Endothelial cell of hepatic sinusoid (primary cell): ENCODE measurements around the gene CIDEC.
"Not testable (repeated sequence)": the region's sequence is repeated elsewhere in the genome, so short reads cannot be mapped to it uniquely, and the experiment has no call there.

Source experiments
- in situ Hi-C: cut with HindIII; loops from 2 replicates; pipeline ENCODE4 v1.10.0; 2017; ENCODE audit warnings: low sequenced_read_pairs

Gene CIDEC

DNA sequence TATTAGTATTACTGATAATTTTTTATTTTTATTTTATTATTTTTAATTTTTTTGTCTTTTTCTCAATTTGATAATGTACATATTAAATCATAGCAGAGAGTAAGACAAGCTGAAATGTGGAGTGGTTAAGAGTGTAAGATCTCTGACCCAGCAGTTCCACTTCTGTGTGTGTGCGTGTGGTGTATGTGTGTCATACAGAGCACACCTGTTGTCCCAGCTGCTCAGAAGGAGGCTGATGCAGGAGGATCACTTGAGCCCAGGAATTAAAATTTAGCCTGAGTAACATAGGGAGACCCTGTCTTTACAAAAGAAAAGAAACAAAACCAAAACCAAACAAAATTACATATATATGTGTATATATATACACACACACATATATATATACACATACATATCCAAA, 1.4 kb upstream of the CIDEC start:
- in situ Hi-C loops: no loop called here

DNA sequence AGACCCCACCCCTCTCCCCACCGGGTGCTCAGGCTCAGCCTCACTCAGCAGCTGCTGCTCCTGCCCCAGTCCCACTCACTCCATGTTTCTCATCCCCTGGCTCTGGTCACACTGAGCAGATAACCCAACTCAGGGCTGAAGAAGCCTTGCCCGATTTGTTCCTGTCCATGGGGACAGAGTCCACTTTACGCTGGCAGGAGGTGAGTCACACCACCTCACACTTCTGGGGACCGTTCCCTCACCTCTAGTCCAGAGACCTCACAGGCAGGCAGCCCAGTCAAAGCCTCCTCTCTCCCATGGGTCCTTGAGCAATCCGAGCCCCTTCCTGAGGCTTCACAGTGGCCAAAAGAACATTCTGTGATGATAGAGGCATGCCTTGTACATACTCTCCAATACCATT, 1.4 kb downstream of the CIDEC start:
- in situ Hi-C loops: no loop called here

DNA sequence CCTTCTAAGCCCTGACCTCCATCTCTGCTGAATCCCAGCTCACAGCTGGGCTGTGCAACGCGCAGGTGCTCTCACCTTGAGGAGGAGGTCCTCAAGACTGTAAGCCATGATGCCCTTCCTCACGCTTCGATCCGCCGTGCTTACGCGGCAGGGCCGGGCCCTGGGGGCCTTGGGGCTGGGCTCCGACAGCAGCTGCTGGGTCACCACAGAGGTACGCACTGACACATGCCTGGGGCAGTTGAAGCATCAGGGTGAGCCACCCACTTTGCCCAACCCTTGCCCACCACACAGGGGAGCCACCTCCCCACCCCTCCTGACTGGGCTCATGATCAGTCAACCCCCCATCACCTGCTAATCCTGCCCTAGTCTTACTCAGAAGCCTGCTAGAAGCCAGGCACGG, 3.1 kb downstream of the CIDEC start:
- in situ Hi-C loops: no loop called here

DNA sequence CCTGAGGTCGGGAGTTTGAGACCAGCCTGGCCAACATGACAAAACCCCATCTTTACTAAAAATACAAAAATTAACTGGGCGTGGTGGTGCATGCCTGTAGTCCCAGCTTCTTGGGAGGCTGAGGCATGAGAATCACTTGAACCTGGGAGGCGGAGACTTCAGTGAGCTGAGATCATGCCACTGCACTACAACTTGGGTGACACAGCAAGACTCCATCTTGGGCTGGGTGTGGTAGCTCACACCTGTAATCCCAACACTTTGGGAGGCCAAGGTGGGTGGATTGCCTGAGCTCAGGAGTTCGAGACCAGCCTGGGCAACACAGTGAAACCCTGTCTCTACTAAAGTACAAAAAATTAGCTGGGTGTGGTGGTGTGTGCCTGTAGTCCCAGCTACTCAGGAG, 3.8 kb downstream of the CIDEC start:
- in situ Hi-C loops: not testable (repeated sequence)

- in situ Hi-C loops: no loop called here
Measured at GRCh38 chr3:9875448-9875847, 4.6 kb downstream of the CIDEC start.

GRCh38 chr3:9872067-9872466, 8.0 kb downstream of the CIDEC start:
- in situ Hi-C loops: not testable (repeated sequence)

GRCh38 chr3:9870978-9871377, 9.1 kb downstream of the CIDEC start:
- in situ Hi-C loops: no loop called here

GRCh38 chr3:9869955-9870354, 10.1 kb downstream of the CIDEC start:
- in situ Hi-C loops: no loop called here

DNA sequence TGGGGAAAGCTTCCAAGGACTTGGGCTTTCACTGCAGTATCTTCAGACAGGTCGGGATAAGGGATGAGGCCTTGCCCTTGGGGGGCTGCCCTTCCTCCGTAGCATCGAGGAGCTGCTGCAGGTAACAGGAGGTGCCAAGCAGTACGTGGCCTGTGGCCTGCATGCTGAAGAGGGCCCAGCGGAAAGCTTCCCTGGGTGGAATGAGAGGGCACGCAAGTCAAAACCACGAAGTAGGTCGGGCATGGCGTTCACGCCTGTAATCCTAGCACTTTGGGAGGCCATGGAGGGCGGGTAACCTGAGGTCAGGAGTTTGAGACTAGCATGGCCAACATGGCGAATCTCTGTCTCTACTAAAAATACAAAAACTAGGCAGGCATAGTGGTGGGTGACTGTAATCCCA, 12.9 kb downstream of the CIDEC start:
- in situ Hi-C loops: no loop called here

GRCh38 chr3:9866639-9867038, 13.4 kb downstream of the CIDEC start:
- in situ Hi-C loops: no loop called here

DNA sequence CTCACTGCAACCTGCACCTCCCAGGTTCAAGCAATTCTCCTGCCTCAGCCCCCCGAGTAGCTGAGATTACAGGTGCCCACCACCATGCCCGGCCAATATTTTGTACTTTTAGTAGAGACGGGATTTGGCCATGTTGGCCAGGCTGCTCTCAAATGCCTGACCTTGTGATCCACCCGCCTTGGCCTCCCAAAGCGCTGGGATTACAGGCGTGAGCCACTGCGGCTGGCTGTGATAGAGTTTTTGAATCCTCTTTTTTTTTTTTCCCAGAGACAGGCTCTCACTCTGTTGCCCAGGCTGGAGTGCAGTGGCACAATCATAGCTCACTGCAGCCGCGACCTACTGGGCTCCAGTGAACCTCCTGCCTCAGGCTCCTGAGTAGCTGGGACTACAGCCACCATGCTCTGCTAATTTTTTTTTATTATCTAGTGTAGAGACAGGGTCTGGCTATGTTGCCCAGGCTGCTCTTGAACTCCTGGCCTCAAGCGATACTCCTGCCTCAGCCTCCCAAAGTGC, 14.9 kb downstream of the CIDEC start:
- in situ Hi-C loops: not testable (repeated sequence)

DNA sequence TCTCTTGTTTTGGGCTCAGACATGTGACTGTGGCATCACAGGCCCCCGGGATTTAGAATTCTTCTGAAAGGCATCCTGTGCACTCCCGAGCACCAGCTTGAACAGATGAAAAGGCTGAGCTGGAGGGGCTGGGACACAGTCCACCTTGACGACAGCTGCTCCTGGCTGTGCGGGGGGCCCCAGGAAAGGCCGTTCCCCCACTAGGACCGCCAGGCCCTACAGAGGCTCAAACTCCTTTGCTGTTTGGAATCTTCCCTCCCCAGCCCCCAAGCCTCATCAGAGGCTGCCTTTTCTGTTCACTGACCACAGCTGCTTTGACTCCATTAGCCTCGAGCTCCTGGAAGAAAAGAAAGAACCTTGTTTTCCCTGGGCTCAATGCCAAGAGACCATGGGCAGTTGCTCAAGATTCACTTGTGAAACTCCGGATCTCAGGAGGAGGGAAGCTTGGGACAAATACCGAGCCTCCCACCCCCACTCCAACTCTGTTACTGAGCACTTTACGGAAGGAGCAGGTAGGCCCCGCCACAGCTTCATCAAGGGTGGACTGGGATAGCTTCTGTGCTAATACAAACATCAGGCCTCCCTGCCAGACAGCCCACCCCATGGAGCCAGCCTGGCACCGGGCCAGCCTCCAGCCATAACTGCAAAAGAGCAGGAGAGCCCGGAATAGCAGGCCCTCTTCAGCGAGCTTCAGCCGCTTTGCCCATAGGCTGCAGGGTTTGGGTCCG, 15.7 kb downstream of the CIDEC start:
- in situ Hi-C loops: no loop called here

- in situ Hi-C loops: no loop called here
Measured at GRCh38 chr3:9863058-9863772, 16.8 kb downstream of the CIDEC start.

DNA sequence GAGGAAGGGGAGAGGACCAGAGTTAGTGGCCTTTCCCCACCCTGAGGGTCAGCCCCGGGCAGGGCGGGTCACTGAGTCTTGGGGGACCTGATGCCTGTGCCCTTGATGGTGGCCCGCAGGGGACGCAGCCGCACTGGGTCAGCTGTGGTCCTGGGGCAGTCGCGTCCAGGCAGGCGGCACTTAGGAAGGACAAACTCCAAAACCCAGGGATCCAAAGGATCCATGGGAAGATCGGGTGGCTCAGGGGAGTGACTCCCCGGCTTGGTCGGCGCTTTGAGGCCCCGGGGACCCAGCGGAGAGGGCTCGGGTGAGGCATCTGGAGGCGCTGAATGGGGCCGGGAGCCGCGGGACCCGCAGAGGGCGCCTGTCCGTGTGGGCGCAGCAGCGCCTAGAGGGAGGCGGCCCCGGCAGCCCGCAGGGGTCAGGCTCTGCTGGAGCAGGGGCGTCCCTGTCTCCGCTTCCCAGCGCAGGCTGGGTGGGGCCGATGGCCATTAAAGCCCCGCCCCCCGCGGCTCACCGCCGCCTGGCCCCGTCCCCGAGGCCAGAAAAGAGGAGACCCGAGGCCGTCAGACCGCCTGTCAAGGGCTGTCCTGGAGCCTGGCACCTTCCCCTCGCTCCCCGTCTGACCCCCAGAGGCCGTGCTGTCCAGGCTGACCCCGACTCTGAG, 17.5 kb downstream of the CIDEC start:
- in situ Hi-C loops: no loop called here

- in situ Hi-C loops: no loop called here
Measured at GRCh38 chr3:9861626-9862130, 18.4 kb downstream of the CIDEC start.

- in situ Hi-C loops: no loop called here
Measured at GRCh38 chr3:9861201-9861600, 18.9 kb downstream of the CIDEC start.

- in situ Hi-C loops: no loop called here
Measured at GRCh38 chr3:9859530-9860025, 20.5 kb downstream of the CIDEC start.

- in situ Hi-C loops: no loop called here
Measured at GRCh38 chr3:9855594-9855993, 24.5 kb downstream of the CIDEC start.

DNA sequence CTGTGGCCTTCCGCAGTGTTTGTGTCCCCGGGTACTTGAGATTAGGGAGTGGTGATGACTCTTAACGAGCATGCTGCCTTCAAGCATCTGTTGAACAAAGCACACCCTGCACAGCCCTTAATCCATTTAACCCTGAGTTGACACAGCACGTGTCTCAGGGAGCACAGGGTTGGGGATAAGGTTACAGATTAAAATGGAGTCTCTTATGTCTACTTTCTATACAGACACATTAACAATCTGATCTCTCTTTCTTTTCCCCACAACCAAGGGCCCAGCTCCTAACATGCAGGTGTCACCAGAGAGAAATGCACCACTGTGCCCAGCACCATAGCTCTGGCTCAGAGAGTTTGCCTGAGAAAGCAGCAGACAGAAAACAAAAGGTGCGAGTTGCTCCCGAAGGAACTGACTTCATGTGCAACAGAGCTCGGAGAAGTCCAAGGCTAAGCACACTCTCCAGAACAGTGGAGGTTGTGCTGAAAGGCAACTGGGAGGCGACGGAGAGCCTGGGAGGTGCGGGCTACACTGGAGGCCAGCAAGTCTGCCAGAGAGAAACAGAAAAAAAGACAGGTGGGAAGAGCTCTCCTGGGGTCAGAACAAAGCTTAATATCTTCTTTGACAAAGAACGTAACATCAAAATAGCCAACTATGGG, 25.6 kb downstream of the CIDEC start:
- in situ Hi-C loops: loop anchor here (5.0 kb wide), 3 partner anchors 47 to 73 kb away; partner anchors contain the start of gene IL17RE

- in situ Hi-C loops: loop anchor here (5.0 kb wide), 3 partner anchors 45 to 75 kb away; partner anchors contain the start of gene IL17RE
Measured at GRCh38 chr3:9852528-9852927, 27.5 kb downstream of the CIDEC start.

GRCh38 chr3:9851926-9852325, 28.1 kb downstream of the CIDEC start:
- in situ Hi-C loops: loop anchor here (5.0 kb wide), 3 partner anchors 45 to 75 kb away; partner anchors contain the start of gene IL17RE
